ENCODE measurements around the gene FCRLA. TPM values are rescaled to one million over a fixed set of nuclear protein-coding genes. Genes with fewer than 3 reads are reported as not detected.

Gene FCRLA
- total RNA-seq, 1 experiment from 2014 or later = not detected

DNA sequence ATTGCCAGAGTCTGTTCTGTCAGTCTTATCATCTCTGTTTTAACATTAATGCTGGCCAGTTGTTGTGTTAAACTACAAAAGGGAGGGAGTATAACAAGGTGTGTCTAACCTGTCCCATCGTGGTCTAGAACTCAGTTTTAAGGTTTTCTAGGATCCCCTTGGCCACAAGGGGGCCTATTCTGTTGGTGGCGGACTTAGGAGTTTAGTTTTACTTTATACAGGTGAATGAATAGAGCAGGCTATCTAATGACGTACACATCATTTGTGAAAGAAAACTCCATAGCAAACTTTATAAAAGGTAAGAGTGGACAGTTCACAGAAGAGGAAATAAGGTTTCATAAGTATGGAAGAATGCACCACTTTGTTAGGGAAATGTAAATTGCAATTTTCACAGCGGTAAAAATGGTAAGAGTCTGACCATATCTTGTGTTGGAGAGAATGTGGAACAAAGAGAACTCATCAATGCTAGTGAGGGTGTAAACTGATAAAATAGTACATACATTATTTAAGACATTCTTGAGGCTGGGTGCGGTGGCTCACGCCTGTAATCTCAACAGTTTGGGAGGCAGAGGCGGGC lies 56.6 kb downstream of the FCRLA start:
- DNase-seq (ENCODE audit: low read depth) = no peak
- in situ Hi-C loops (cut with HindIII; ENCODE audit: low pct_unique_long_range_greater_than_20kb, low sequenced_read_pairs) = no loop called here

Other genes with a start within 250 kb of the FCRLA start
- 0.17 TPM in 1 of 2 replicates, not detected in the other for gene FCGR2A, start 201.8 kb upstream of the FCRLA start, total RNA-seq (2014; rRNA removed; shearing (Covaris generic); ENCODE audit: low replicate concordance)
- gene HSPA6, start 182.7 kb upstream of the FCRLA start, total RNA-seq (2014; rRNA removed; shearing (Covaris generic); ENCODE audit: low replicate concordance) = 0.09 and 0.61 TPM in 2 replicates
- not detected in 2 replicates for gene FCGR3A, start 157.4 kb upstream of the FCRLA start, total RNA-seq (2014; rRNA removed; shearing (Covaris generic); ENCODE audit: low replicate concordance)
- gene FCGR3B, start 76.1 kb upstream of the FCRLA start, total RNA-seq (2014; rRNA removed; shearing (Covaris generic); ENCODE audit: low replicate concordance) = not detected in 2 replicates
- gene FCGR2B, start 44.1 kb upstream of the FCRLA start, total RNA-seq (2014; rRNA removed; shearing (Covaris generic); ENCODE audit: low replicate concordance) = not detected in 2 replicates
- gene FCRLB, start 14.3 kb downstream of the FCRLA start, total RNA-seq (2014; rRNA removed; shearing (Covaris generic); ENCODE audit: low replicate concordance) = 3.2 and 5.3 TPM in 2 replicates
- 20.4 and 36.9 TPM in 2 replicates for gene DUSP12, start 42.6 kb downstream of the FCRLA start, total RNA-seq (2014; rRNA removed; shearing (Covaris generic); ENCODE audit: low replicate concordance)
- gene ATF6, start 59.1 kb downstream of the FCRLA start, total RNA-seq (2014; rRNA removed; shearing (Covaris generic); ENCODE audit: low replicate concordance) = 10.8 and 13.5 TPM in 2 replicates